SIG-M5 (cell line): Measurements from ENCODE around the gene MAP3K9.
"Not testable (repeated sequence)": the region's sequence is repeated elsewhere in the genome, so short reads cannot be mapped to it uniquely, and the experiment has no call there.

Experiments used
- DNase-seq: peaks from one replicate; lab custom pipeline; 2025; lab: John Stamatoyannopoulos, UW

Gene MAP3K9

GRCh38 chr14:70724110-70724509 is 85.2 kb downstream of the MAP3K9 start:
- DNase-seq, result no peak

- no peak for DNase-seq
Measured at GRCh38 chr14:70723276-70723675, 86.0 kb downstream of the MAP3K9 start.

GRCh38 chr14:70722418-70722817 is 86.9 kb downstream of the MAP3K9 start:
- no peak for DNase-seq

- no peak for DNase-seq
Measured at GRCh38 chr14:70721542-70721941, 87.8 kb downstream of the MAP3K9 start.

- no peak for DNase-seq
Measured at GRCh38 chr14:70718383-70719118, 90.8 kb downstream of the MAP3K9 start.

- no peak for DNase-seq
Measured at GRCh38 chr14:70716958-70717357, 92.4 kb downstream of the MAP3K9 start.

GRCh38 chr14:70716483-70716882 is 92.8 kb downstream of the MAP3K9 start:
- no peak for DNase-seq

GRCh38 chr14:70714055-70714550 is 95.2 kb downstream of the MAP3K9 start:
- DNase-seq, result no peak

GRCh38 chr14:70713511-70713916 is 95.8 kb downstream of the MAP3K9 start:
- DNase-seq, result no peak

- no peak for DNase-seq
Measured at GRCh38 chr14:70713096-70713495, 96.2 kb downstream of the MAP3K9 start.

GRCh38 chr14:70711451-70711850 is 97.9 kb downstream of the MAP3K9 start:
- DNase-seq, result no peak

GRCh38 chr14:70709726-70710382 is 99.5 kb downstream of the MAP3K9 start:
- DNase-seq, result no peak

- DNase-seq, result no peak
Measured at GRCh38 chr14:70708717-70709570, 100.4 kb downstream of the MAP3K9 start.

GRCh38 chr14:70707138-70708038 is 101.9 kb downstream of the MAP3K9 start:
- no peak for DNase-seq

- DNase-seq, result no peak
Measured at GRCh38 chr14:70706177-70706576, 103.1 kb downstream of the MAP3K9 start.

- DNase-seq, result no peak
Measured at GRCh38 chr14:70704960-70705359, 104.4 kb downstream of the MAP3K9 start.

GRCh38 chr14:70703621-70704168 is 105.6 kb downstream of the MAP3K9 start:
- not testable (repeated sequence) for DNase-seq

GRCh38 chr14:70702161-70702560 is 107.2 kb downstream of the MAP3K9 start:
- DNase-seq, result no peak

- DNase-seq, result no peak
Measured at GRCh38 chr14:70701610-70702009, 107.7 kb downstream of the MAP3K9 start.

- DNase-seq, result no peak
Measured at GRCh38 chr14:70700955-70701585, 108.2 kb downstream of the MAP3K9 start.

GRCh38 chr14:70699646-70700045 is 109.7 kb downstream of the MAP3K9 start:
- no peak for DNase-seq
